RPMI7951 (cell line): ENCODE data around the gene TPBGL. TPM values are rescaled to one million over a fixed set of nuclear protein-coding genes. Genes with fewer than 3 reads are reported as not detected.

Experiments
- DNase-seq: peaks from one replicate; pipeline ENCODE4 v3.0.0-alpha.2; 2012; ENCODE audit warnings: low read depth
- total RNA-seq: library from RNA; depleted of rRNA; stranded (reverse); fragments of >200 nt; shearing (Covaris generic); gene quantifications from 2 replicates; pipeline ENCODE4 v1.2.3, GENCODE V29; 2014

Gene TPBGL
- total RNA-seq, 1 experiment from 2014 or later: not detected

DNA sequence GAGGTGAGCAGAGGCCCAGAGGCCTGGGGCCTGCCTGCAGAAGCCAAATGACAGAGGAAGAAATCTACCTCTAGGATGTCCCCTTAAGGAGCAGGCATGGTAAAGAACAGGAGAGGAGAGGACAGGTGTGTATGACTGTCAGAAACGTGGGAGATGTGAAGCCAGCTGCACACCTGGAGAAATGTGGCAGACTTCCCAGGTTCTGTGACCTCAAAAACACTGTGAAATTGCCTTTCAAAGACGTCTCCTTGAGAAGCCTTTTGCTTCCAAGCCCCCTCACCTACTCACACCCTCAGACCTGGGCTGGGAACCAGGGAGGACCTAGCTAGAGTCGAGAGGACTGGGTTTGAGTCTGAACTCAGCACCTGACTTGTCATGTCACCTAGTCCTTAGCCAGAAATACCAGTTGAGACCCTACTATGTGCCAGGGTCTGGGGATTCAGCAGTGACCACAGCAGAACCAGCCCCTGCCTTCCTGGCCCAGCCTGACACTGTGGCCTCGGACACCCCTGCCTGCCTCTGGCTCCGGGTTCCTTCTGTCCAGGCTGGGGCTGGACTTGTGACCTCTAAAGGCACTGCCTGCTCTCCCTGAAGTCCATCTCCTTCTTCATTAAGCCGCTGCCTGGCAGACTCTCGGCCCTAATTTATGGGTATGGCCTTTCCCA is 5.6 kb downstream of the TPBGL start:
- DNase-seq: no peak

- DNase-seq: no peak
Measured at GRCh38 chr11:75246671-75247350, 6.2 kb downstream of the TPBGL start.

DNA sequence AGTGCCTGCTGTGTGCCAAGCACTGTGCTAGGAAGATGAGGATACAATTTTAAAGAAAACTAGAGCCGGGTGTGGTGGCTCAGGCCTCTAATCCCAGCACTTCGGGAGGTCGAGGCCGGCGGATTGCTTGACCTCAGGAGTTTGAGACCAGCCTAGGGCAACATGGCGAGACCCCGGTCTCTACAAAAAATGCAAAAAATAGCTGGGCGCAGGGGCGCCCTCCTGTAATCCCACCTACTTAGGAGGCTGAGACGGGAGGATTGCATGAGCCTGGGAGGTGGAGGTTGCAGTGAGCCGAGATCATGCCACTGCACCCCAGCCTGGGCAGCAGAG is 8.3 kb downstream of the TPBGL start:
- DNase-seq: no peak

DNA sequence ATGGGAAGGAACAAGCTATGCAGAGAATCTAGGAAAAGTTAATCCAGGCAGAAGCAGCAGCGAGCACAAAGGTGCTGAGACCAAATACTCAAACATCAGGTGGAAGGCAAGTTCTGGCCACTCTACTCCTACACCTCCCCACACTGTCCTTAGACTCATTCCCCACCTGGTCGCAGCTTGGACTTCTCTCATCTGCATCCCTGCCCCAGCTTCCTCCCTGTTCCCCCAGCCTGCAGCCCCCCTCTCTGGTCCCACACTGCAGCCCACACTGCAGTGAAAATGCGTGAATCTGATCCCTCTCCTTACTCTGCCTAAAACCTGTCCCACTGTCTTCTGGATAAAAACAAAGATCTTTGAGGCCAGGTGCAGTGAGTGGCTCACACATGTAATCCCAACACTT is 9.1 kb downstream of the TPBGL start:
- DNase-seq: no peak

GRCh38 chr11:75254326-75254725 is 13.8 kb downstream of the TPBGL start:
- no peak for DNase-seq

- DNase-seq: no peak
Measured at GRCh38 chr11:75260396-75261170, 20.0 kb downstream of the TPBGL start.

DNA sequence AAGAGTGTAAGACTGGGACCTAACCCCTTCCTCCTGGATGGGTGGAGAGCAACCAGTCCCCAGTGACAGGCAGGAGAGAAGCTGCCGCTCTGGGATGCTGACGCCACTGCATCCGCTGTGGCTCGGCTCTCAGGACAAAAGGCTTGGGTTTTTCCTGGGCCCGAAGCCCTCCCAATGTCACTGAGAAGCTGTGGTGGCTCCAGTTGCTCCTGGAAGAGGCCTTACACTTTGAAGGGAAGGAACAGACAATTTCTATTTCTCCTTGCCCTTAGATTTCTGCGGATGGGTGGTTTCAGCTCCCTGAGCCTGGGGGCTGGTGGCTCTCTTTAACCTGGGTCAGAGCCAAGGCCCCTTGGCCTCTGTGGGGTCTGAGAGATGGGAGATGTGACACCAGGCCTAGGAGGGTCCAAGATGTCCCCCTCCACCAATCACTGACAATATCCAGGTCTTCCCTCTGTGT is 21.4 kb downstream of the TPBGL start:
- DNase-seq: no peak

- no peak for DNase-seq
Measured at GRCh38 chr11:75262436-75262835, 21.9 kb downstream of the TPBGL start.

GRCh38 chr11:75262961-75263852 is 22.6 kb downstream of the TPBGL start:
- DNase-seq: no peak

GRCh38 chr11:75263944-75264349 is 23.4 kb downstream of the TPBGL start:
- DNase-seq: no peak

DNA sequence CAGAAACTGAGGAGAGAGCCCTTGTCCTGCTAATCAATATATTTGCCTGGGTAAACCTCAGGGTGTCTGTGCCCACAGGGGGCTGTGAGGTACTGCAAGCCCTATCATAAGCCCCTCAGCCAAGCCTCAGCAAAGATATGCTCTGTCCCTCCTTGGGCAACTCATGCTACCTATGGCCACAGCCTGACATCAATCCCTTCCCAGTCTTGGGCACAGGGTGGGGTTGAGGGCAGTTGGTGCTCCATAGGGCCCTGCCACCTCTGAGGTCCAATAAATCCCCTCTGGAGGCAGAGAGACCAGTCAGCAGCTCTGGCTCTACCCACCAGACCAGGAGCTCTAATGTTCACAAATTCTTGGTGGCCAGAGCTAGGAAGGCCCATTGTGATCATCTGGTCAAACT is 23.8 kb downstream of the TPBGL start:
- DNase-seq: no peak

DNA sequence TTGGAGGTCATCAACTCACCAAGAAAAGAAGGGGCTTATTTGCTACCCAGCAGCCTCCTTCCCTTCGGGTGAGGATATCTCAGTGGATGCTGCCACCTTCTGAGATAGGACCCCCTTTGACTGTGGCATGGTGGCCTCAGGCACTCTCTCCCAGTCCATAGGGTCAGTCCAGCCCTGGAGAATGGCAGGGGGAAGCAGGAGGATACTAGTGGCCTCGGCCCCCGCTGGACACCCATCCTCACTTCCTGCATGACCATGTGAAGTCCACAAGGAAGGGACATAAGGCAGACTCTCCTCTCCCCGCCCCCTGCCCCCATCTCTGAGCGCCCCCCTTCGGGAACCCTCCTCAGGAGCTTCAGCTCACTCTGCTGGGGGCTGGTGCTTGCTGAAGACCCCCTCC is 24.4 kb downstream of the TPBGL start:
- DNase-seq: no peak

DNA sequence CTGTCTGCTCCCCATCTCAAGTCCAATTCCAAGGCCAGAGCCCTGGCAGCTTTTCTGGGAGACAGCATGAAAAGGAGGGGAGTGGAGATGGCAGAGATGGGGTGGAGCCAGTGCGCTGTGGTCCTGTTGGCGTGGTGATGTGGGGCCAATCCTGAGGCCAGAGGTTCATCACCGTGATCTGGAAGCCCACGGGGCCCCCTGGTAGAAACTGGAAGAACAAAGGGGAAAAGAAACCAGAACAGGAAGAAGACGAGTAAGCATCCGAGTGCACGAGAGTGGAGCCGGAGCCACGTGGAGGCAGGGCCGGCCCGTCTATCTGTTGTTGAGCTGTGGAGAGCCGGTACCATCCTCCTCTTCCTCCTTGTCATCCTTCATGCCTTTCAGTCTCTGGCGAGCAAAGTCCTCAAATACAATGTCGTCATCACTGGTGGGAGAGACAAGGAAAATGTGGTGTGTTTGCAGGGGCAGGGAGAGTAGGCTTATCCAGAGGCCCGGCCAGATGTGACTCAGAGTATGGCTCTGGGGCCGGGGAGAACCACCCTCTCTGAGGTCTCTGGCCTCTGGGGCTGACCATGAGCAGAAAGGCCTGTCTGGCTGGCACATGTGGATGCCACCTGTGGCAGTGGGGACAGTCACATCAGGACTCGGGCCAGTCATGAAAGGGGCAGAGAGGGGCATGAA is 25.4 kb downstream of the TPBGL start:
- peak; percentile 44 for DNase-seq

GRCh38 chr11:75267171-75267970 is 26.8 kb downstream of the TPBGL start:
- DNase-seq: no peak

DNA sequence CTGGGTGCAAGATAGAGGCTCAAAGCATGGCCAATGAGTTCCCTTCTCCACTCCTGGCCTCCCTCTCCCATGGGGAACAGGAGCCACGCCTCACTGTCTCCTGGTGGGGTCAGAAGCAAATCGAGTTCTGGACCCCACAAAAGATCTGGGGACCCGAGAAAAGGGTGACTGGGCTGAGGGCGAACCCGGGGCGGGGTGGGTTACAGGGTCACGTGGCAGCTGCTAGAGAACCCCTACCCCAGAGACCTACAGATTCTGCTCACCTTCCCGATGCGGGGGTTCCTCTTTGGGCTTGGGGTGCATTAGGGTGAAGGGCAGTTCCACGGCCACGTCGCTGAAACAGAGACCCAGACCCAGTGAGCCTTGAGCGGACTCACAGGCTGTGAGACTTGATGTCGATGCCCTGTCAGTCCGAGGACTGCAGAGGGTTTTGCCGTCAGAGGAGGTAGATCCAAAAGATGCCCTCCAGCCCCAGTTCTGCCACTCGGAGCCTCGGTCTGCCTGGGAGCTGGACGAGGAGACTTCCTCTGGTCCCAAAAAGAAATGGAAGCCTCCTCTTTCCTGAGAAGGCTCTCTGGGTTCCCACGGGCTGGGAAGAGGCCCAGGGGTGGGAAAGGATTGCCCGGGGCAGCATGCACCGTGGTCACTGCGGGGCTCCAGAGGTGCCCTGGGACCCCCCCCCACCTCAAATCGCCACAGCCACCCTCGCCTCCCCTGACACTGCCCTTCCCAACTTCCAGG is 28.2 kb downstream of the TPBGL start:
- DNase-seq: no peak

DNA sequence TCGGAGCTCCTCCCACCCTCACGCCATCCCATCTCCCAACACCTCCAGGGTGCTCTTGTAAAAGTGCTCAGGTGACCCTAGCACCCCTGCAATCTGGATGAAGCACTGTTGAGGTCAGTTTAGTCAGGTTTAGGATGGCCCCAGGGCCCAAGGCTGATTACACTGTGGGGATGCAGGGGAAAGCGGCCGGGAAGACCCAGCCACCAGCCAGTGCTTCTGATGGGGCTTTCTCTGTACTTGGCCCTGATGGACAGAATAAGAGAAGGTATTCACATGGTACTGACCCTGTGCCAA is 28.7 kb downstream of the TPBGL start:
- no peak for DNase-seq

DNA sequence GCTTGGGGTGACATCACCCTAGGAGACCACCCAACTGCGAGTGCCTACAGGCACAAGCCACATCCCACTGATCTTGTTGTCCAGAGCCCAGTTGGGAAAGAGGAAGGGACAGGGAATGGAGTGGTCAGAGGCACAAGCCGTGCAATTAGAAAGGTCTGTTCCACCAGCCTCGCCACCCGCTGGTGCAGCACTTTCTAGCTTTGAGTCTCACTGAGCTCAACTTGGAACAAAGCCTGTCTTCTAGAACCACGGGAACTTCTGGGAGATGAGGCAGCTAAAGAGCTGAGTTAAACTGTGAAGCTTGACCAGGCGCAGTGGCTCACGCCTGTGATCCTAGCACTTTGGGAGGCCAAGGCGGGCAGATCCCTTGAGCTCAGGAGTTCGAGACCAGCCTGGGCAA is 29.3 kb downstream of the TPBGL start:
- no peak for DNase-seq

- DNase-seq: no peak
Measured at GRCh38 chr11:75270896-75271418, 30.4 kb downstream of the TPBGL start.

DNA sequence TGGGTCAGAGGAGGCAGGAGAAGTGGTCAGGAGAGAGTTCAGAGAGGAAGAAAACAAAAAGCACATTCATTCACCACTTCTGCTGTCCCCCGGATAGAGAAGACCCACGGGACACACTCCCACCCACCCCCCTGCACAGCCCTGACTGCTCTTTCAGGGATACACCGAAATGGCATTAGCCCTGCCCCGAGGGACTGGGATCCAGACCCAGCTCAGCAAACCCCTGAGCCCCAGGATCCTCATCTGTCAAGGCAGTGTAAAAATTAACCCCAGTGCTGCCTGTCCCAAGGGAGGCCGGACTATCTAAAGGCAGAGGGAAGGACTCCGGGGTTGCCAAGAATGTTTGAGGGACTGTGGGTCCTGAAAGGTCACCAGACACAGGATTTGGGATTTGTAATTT is 31.2 kb downstream of the TPBGL start:
- DNase-seq: no peak

GRCh38 chr11:75272391-75272790 is 31.8 kb downstream of the TPBGL start:
- DNase-seq: no peak
